ENCODE results near the gene BLOC1S5.

DNA sequence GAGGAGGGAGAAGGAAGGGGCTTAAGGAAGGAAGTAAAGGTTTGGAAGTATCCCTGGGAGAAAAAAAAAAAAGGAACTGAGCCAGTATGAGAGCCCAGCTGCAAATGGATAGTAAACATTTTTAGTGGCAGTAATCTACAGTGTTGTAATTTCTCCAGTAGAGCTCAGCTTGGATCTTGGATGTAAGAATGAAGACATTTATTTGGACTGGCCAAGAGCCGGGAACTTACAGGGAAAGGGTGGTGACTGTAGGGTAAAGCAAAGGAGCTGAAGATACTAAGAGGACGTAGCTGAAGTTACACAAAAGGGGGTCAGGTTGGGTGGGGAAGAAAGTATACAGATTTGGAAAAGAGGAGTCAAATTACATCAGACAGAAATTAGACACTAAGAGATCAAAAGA is 24.7 kb upstream of the BLOC1S5 start:
- TF ChIP-seq, protein P1, sequence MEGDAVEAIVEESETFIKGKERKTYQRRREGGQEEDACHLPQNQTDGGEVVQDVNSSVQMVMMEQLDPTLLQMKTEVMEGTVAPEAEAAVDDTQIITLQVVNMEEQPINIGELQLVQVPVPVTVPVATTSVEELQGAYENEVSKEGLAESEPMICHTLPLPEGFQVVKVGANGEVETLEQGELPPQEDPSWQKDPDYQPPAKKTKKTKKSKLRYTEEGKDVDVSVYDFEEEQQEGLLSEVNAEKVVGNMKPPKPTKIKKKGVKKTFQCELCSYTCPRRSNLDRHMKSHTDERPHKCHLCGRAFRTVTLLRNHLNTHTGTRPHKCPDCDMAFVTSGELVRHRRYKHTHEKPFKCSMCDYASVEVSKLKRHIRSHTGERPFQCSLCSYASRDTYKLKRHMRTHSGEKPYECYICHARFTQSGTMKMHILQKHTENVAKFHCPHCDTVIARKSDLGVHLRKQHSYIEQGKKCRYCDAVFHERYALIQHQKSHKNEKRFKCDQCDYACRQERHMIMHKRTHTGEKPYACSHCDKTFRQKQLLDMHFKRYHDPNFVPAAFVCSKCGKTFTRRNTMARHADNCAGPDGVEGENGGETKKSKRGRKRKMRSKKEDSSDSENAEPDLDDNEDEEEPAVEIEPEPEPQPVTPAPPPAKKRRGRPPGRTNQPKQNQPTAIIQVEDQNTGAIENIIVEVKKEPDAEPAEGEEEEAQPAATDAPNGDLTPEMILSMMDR (conservative IDR thresholded peaks at IDR 0.05; ENCODE audit: low read length), result no peak
- no peak for TF ChIP-seq EZH2phosphoT487 (IDR thresholded peaks at IDR 0.05; ENCODE audit: borderline replicate concordance)
